Fibroblast of villous mesenchyme (primary cell): ENCODE results near the gene TRPM6. TPM values are rescaled to one million over a fixed set of nuclear protein-coding genes. Genes with fewer than 3 reads are reported as not detected.
A peak's percentile ranks its signal among the peaks of the same experiment; 100 is the strongest.

Source experiments
- DNase-seq: peaks from one replicate; pipeline ENCODE4 v3.0.0-alpha.2; 2010; ENCODE audit warnings: low read depth
- H3K4me3 ChIP-seq: 2 replicates; pipeline ENCODE4 v1.5.1; 2011; ENCODE audit warnings: low read depth, mild to moderate bottlenecking, low read length
- CTCF ChIP-seq: IDR thresholded peaks from 2 replicates; pipeline ENCODE4 v1.5.1; 2012; ENCODE audit warnings: low read depth, mild to moderate bottlenecking, low read length; ENCODE audit not compliant: insufficient read depth
- total RNA-seq: library from RNA; depleted of rRNA; stranded (reverse); fragments of >200 nt; gene quantifications from 2 replicates; pipeline ENCODE4 v1.2.3, GENCODE V29; 2012

Gene TRPM6
- total RNA-seq, 1 donor: under 0.01 TPM

- no peak overlapping the region for H3K4me3 ChIP-seq
- TF ChIP-seq CTCF: no peak
- DNase-seq: no peak
Observed at GRCh38 chr9:74748966-74749365, 138.8 kb downstream of the TRPM6 start.

DNA sequence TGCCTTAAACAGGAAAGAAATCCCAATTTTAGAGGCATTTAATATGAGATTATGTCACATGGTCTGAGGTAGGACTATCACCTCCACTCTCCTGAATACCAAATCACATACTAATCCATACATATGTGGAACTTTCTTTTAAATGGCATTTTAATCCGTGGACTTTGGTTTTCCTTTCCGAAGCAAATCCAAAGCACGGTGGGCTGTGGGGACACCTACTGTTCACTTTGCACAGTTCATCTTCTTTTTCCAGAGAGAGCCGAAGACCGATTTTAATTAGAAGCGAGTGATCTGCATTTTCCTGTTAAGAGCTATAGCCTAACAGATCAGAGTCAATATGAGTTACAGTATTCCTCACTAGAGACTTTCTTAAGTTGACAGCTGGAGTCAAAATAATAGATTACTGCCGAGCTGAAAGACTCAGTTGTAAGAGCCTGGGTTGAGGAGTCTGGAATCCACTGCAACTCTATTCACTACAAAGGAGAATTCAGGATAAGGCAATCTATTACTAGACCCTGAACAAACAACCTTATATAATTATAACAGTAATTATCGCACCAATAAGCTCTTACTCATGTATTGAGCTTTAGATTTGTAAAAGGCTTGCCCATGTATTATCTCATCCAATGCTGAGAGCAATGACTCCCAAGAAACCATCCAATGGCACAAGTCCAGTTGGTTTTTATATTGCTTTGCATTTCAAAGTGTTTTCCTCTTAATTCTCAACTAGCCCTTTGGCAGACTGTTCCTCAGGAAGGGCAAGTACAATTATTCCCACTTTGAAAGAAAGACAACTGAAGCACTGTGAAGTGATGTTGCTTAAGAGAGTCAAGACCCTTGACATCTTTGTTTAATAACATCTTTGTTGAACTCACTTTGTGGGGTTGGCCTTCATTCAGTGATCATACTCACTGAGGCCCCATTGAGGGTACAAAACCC is 144.7 kb downstream of the TRPM6 start:
- DNase-seq: peak; percentile 49
- H3K4me3 ChIP-seq: no peak overlapping the region
- TF ChIP-seq CTCF: peak; percentile 77

- TF ChIP-seq CTCF: no peak
- H3K4me3 ChIP-seq: no peak overlapping the region
- DNase-seq: no peak
Observed at GRCh38 chr9:74742191-74742790, 145.4 kb downstream of the TRPM6 start.

DNA sequence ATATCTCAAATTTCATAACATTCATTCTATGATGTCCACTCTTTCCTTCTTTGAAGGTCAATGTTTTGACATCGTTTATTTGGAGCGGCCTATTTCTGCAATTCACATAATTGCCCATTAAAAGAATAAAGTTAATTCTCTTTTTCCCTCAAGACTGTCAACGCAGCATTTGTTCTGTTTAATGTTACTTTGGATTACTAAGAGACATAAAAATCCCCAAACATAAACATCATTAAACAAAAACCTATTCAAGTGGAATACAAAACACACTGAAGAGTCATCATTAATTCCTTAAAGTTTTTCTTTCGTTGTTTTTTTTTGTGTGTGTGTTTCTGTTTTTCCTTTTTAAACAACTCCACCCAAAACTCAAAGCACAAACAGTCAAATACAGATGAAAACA is 151.1 kb downstream of the TRPM6 start:
- no peak for TF ChIP-seq CTCF
- H3K4me3 ChIP-seq: no peak overlapping the region
- DNase-seq: peak; percentile 74

DNA sequence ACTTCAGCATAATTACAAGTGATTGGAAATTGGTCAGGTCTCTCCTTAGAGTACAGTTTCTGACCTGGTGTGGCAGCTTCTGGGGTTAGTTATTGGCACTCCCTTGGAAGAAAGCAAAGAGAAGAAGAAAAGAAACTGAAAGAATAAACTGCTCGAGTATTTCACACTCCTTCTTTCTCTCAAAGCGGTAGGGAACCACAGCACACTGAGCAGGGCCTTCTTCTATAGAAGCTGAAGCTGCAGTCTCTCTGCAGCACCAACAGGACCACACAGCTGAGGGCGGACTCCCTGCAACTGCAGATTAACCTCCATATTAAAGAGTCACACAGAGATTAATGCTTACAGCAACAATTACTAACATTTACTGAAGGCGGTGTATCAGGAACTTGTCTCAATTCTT is 152.0 kb downstream of the TRPM6 start:
- DNase-seq: peak; percentile 7
- H3K4me3 ChIP-seq: no peak overlapping the region
- TF ChIP-seq CTCF: no peak

GRCh38 chr9:74729136-74729695 is 158.5 kb downstream of the TRPM6 start:
- DNase-seq: peak; percentile 28
- peak overlapping the region; percentile 41 for H3K4me3 ChIP-seq
- TF ChIP-seq CTCF: no peak
